Mononuclear cell (primary cell): ENCODE measurements around the gene CENPP. TPM values are rescaled to one million over a fixed set of nuclear protein-coding genes. Genes with fewer than 3 reads are reported as not detected.
A peak's percentile ranks its signal among the peaks of the same experiment; 100 is the strongest.

Experiments used
- H3K27me3 ChIP-seq: 2 replicates; pipeline ENCODE4 v1.6.0; 2011; ENCODE audit warnings: low read length, control low read depth; ENCODE audit not compliant: insufficient read depth
- H3K4me1 ChIP-seq: 2 replicates; pipeline ENCODE4 v1.5.1; 2011; ENCODE audit warnings: mild to moderate bottlenecking, low read length, control low read depth; ENCODE audit not compliant: insufficient read depth
- H3K4me3 ChIP-seq: 2 replicates; pipeline ENCODE4 v1.5.1; 2011; ENCODE audit warnings: mild to moderate bottlenecking, low read length, moderate library complexity
- H3K9me3 ChIP-seq: 2 replicates; pipeline ENCODE4 v1.5.1; 2011; ENCODE audit warnings: low read depth, mild to moderate bottlenecking, control low read depth, low read length
- total RNA-seq: library from RNA; depleted of rRNA; stranded (reverse); fragments of >200 nt; gene quantifications from one replicate; pipeline ENCODE4 v1.2.3, GENCODE V29; 2012

Gene CENPP
- total RNA-seq, 1 donor = 12.5 TPM

DNA sequence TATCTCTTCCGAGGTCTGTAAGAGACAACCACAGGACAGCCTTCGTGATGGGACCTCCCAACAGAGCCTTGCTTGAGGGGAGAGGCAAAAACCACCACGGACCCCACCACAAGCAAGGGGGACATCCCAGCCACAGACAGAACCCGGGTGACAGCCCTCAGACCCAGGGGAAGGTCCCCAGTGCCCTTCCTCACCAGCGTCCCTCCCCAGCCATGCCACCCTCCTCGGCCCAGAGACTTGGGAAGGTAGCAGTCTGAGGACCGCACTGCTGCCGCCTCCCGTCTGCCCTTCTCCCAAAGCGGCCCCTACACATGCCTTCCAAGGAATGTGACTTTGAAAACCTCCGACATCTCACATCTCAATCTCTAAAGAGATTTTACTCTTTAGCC, 330.8 kb downstream of the CENPP start:
- Histone ChIP-seq H3K27me3 (no peaks in the 10 kb centered on the region), H3K9me3 (no peaks in the 10 kb centered on the region), H3K4me1 (no peaks in the 10 kb centered on the region), H3K4me3 (no peak overlapping the region)

DNA sequence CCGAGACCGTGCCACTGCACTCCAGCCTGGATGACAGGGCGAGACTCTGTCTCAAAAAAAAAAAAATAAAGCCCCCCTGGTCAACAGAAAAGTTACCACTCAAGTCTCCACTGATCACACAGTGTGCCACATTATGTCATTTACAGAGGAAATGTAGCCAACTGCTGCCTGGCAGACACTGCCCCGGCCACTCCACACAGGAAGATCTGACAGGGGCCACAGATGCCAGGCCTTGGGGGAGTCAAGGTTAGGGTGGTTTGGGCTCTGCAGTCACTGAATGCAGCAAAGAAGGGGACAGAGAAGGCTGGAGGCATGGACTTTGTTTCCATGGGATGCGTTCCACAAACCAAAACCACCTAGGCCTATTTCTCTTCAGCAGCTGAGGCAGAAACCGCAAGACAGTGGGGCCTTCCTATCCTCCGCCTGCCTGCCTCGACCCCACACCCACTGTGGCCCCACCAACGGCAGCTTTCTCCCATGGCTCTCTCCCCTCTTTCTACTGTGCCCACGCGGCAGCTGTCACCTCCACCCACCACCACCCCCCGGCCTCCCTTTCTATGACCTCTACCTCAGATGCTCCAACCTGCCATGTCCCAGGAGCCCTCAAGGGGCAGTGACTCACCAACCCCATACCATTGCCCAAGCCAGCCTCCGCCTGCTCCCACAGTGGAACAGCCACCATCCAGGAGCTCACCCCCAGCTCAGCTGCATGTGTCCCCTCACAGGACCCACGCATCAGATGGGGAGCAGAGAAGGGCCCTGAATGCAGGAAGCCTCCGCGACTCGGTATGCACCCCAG, 331.7 kb downstream of the CENPP start:
- H3K4me1 ChIP-seq = no peaks in the 10 kb centered on the region
- H3K9me3 ChIP-seq = no peaks in the 10 kb centered on the region
- H3K27me3 ChIP-seq = no peaks in the 10 kb centered on the region
- H3K4me3 ChIP-seq = no peak overlapping the region

- Histone ChIP-seq H3K4me1 (no peaks in the 10 kb centered on the region), H3K9me3 (no peaks in the 10 kb centered on the region), H3K4me3 (no peak overlapping the region), H3K27me3 (no peaks in the 10 kb centered on the region)
Measured at GRCh38 chr9:92658176-92658575, 332.4 kb downstream of the CENPP start.

- H3K9me3 ChIP-seq = no peaks in the 10 kb centered on the region
- no peak overlapping the region for H3K4me3 ChIP-seq
- H3K27me3 ChIP-seq = no peaks in the 10 kb centered on the region
- H3K4me1 ChIP-seq = no peaks in the 10 kb centered on the region
Measured at GRCh38 chr9:92658611-92659010, 332.9 kb downstream of the CENPP start.

DNA sequence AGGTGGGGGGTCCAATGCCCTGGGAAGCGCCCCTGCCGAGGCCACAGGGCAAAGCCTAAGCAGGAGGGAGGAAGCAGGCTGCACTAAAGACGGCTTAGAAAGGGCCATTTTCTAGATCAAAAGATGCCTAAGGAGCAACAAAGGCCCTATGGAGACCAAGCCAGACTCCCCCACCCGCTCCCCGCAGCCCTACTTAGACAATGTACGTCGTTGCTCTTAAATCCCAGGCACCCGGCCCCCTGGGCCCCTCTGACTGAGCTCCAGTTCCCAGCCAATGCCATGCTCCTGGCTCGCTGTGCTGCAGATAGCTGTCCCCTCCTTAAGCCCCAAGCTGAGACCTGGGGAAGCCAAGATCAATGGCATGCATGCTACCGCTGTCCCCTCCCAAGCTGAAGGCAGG, 333.8 kb downstream of the CENPP start:
- H3K27me3 ChIP-seq = no peaks in the 10 kb centered on the region
- H3K4me3 ChIP-seq = no peak overlapping the region
- H3K4me1 ChIP-seq = peaks cover 4% of the 10 kb centered on the region
- H3K9me3 ChIP-seq = no peaks in the 10 kb centered on the region

DNA sequence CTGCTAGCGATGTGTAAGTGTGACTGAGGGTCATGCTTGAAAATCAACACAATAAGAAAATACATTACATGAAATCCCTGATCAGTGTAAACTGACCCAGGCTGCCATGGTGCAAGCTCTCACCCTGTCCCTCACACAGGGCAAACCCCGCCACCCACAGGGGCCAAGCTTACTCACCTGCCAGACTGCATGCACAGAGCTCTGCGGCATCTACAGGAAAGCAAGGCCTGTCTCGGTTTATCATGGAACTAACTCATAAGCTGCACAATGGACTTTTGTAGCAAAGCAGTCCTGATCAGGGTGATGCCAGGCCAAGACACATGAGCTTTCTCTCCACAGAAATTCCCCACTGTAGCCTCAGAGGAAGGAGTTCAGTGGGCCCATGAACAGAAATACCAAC, 334.5 kb downstream of the CENPP start:
- Histone ChIP-seq H3K27me3 (no peaks in the 10 kb centered on the region), H3K9me3 (no peaks in the 10 kb centered on the region), H3K4me3 (no peak overlapping the region), H3K4me1 (peaks cover 4% of the 10 kb centered on the region)

DNA sequence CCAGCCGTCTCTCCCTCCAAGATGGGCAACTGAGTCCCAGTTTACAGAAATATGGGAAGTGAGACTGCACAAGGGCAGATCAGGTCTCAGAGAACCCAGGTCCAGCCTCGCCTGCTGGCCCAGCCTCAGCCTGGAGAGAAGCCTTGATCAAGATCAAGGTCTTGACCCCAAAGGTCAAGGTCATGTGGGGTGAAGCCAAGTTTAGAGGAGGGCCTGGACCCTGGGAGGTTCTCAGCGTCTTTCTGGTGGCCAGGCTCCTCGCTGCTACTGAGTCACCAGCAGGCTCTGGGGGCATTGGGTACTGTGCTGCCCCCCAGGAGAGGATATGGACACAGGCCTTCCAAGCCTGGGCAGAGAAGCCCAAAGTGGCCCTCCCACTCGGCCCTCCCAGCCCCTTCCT, 335.4 kb downstream of the CENPP start:
- Histone ChIP-seq H3K4me3 (no peak overlapping the region), H3K27me3 (no peaks in the 10 kb centered on the region), H3K9me3 (no peaks in the 10 kb centered on the region), H3K4me1 (peaks cover 4% of the 10 kb centered on the region)

DNA sequence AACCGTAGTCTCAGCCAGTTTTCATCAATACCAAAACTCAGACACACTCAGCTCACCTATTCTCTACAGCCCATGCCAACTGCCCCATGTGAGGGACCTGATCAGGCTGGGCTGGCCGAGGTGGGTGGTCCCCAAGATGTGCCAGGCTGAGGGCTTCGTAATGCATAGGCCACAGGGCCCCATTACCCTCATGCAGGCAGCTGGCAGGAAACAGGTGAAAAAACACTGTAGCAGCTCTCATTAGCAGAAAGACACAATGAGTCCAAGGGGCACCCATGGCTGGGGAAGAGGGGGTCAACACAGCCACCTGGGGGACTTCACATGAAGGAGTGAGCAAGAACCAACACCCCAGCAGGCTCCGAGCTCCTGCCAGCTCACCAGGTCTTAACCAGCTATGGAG, 336.0 kb downstream of the CENPP start:
- no peaks in the 10 kb centered on the region for H3K27me3 ChIP-seq
- peaks cover 4% of the 10 kb centered on the region for H3K4me1 ChIP-seq
- H3K4me3 ChIP-seq = no peak overlapping the region
- H3K9me3 ChIP-seq = no peaks in the 10 kb centered on the region

DNA sequence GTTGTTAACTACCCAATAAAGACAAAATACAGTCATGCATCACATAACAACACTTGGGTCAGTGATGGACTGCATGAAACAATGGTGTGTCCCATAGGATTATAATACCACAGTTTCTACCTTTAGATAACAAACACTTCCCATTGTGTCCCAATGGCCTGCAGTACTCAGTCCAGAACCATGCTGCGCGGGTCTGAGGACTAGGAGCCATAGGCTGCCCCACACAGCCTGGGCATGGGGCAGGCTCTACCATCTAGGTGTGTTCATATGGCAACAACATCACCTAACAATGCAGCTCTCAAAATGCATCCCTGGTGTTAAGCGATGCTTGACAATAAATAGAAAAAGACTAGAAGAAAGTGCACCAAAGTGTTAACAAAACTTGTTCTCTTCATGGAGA, 337.4 kb downstream of the CENPP start:
- no peaks in the 10 kb centered on the region for H3K27me3 ChIP-seq
- no peak overlapping the region for H3K4me3 ChIP-seq
- no peaks in the 10 kb centered on the region for H3K9me3 ChIP-seq

GRCh38 chr9:92663951-92664350, 338.2 kb downstream of the CENPP start:
- Histone ChIP-seq H3K4me1 (peaks cover 12% of the 10 kb centered on the region), H3K27me3 (no peaks in the 10 kb centered on the region), H3K4me3 (no peak overlapping the region), H3K9me3 (no peaks in the 10 kb centered on the region)

More for the DNA sequence above, 337.4 kb downstream of the CENPP start:
- H3K4me1 ChIP-seq = peaks cover 4% of the 10 kb centered on the region

- Histone ChIP-seq H3K4me1 (peaks cover 17% of the 10 kb centered on the region), H3K27me3 (no peaks in the 10 kb centered on the region), H3K4me3 (no peak overlapping the region), H3K9me3 (no peaks in the 10 kb centered on the region)
Measured at GRCh38 chr9:92664394-92665152, 338.8 kb downstream of the CENPP start.

- Histone ChIP-seq H3K27me3 (no peaks in the 10 kb centered on the region), H3K4me3 (no peak overlapping the region), H3K9me3 (no peaks in the 10 kb centered on the region), H3K4me1 (peaks cover 19% of the 10 kb centered on the region)
Measured at GRCh38 chr9:92665836-92666235, 340.1 kb downstream of the CENPP start.

GRCh38 chr9:92666236-92666635, 340.5 kb downstream of the CENPP start:
- no peak overlapping the region for H3K4me3 ChIP-seq
- peaks cover 23% of the 10 kb centered on the region for H3K4me1 ChIP-seq
- no peaks in the 10 kb centered on the region for H3K9me3 ChIP-seq
- no peaks in the 10 kb centered on the region for H3K27me3 ChIP-seq

DNA sequence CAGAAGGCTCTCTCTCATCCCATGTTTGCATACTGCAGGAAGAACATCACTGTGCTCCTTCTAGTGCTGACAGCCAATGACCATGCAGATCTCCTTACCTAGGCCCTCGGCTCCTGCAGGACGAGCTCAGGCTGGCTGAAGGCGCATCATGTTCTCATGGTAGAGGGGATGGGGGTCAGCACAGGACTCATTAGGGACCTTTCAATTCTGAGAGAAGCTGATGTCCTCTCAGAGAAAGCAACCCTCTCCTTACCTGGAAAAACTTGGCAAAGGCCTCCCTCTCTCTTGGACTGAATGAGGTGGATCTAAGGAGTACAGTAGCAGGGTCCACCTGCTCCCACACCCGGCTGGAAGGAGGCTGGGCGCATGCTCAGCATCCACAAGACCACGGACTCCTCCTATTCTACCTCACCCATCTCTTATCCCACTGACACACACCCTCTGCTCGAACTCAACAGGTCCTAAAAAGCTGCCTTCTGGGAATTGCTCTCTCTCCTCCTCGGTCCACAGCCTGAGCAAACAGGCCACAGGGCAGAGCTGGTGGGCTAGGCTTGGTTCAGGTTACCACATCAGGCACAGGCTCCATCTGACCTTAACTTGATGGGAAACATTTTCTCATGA, 341.3 kb downstream of the CENPP start:
- peaks cover 26% of the 10 kb centered on the region for H3K4me1 ChIP-seq

DNA sequence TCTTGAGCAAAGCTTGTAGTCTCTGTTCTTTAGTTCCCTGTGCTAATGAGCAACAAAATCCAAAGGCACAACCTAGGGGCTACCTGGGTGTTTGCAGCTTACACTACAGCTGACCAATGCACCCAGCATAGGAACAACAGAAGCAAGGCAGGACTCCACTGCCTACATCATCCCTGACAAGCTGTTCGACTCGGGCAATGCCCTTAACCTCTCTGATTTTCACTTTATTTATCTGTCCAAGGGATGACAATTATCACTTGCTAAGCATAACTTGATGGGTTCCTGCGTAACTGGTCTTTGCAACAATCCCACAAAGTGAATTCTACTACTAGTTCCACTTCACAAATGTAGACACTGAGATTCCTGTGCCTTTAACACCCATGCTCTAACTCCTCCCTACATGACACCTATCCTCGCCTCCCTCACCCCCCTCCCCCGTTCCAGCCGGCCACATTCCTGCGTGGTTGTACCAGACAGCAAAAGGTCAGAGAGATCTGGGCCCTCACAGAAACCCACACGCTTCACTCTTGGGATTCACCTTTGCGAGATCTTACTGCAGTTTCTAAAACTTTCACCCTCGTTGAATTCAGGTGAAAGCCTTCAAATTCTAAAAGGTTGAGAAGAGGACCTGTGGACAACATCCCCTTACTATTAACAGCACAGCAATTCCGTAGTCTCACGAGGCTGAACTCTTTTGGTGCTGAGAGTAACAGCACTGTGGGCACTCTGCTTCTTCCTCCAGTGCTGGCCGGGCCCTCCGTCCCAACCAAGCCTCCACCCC, 343.2 kb downstream of the CENPP start:
- H3K4me3 ChIP-seq = peak overlapping the region; percentile 65
- H3K27me3 ChIP-seq = no peaks in the 10 kb centered on the region
- peaks cover 26% of the 10 kb centered on the region for H3K4me1 ChIP-seq
- H3K9me3 ChIP-seq = no peaks in the 10 kb centered on the region

More for the DNA sequence above, 341.3 kb downstream of the CENPP start:
- no peaks in the 10 kb centered on the region for H3K9me3 ChIP-seq
- no peaks in the 10 kb centered on the region for H3K27me3 ChIP-seq
- H3K4me3 ChIP-seq = no peak overlapping the region
